Mesothelial cell of epicardium (in vitro differentiated cells): Measurements from ENCODE around the gene LCK. TPM values are rescaled to one million over a fixed set of nuclear protein-coding genes. Genes with fewer than 3 reads are reported as not detected.

Experiments used
- DNase-seq, 2 experiments: peaks; one replicate each; pipeline ENCODE4 v3.0.0; 2021; ENCODE audit warnings: low spot score in 2 of 2; ENCODE audit not compliant: unreplicated experiment in 2 of 2
- H3K27ac Mint-ChIP-seq: 2 replicates; pipeline ENCODE4 v1.8.0; 2021; ENCODE audit warnings: mixed read lengths
- H3K27me3 Mint-ChIP-seq: 2 replicates; pipeline ENCODE4 v1.8.0; 2021; ENCODE audit warnings: low read depth, mixed read lengths
- H3K36me3 Mint-ChIP-seq: 2 replicates; pipeline ENCODE4 v1.8.0; 2021; ENCODE audit warnings: mixed read lengths
- H3K4me1 Mint-ChIP-seq: 2 replicates; pipeline ENCODE4 v1.8.0; 2021; ENCODE audit warnings: mixed read lengths
- H3K4me3 Mint-ChIP-seq: 2 replicates; pipeline ENCODE4 v1.8.0; 2021; ENCODE audit warnings: mild to moderate bottlenecking, moderate library complexity, mixed read lengths
- H3K9me3 Mint-ChIP-seq: 2 replicates; pipeline ENCODE4 v1.8.0; 2021; ENCODE audit warnings: mixed read lengths
- total RNA-seq: library from RNA; stranded (reverse); gene quantifications from 3 replicates; pipeline ENCODE4 v1.2.1, GENCODE V29; 2021
- TF ChIP-seq, protein P1 (sequence below): fragments of 200-600 bp; sonication (generic); IDR thresholded peaks from one replicate; pipeline ENCODE4 v1.5.0; 2021; ENCODE audit warnings: antibody characterized with exemption; ENCODE audit not compliant: unreplicated experiment

The LCK gene
- total RNA-seq, 1 donor from 2014 or later = 1.4 TPM

GRCh38 chr1:32299327-32299726 lies 48.3 kb downstream of the LCK start:
- H3K27ac Mint-ChIP-seq = no peak overlapping the region
- no peak for DNase-seq
- H3K4me1 Mint-ChIP-seq = no peaks in the 10 kb centered on the region
- no peaks in the 10 kb centered on the region for H3K27me3 Mint-ChIP-seq
- TF ChIP-seq, protein P1, sequence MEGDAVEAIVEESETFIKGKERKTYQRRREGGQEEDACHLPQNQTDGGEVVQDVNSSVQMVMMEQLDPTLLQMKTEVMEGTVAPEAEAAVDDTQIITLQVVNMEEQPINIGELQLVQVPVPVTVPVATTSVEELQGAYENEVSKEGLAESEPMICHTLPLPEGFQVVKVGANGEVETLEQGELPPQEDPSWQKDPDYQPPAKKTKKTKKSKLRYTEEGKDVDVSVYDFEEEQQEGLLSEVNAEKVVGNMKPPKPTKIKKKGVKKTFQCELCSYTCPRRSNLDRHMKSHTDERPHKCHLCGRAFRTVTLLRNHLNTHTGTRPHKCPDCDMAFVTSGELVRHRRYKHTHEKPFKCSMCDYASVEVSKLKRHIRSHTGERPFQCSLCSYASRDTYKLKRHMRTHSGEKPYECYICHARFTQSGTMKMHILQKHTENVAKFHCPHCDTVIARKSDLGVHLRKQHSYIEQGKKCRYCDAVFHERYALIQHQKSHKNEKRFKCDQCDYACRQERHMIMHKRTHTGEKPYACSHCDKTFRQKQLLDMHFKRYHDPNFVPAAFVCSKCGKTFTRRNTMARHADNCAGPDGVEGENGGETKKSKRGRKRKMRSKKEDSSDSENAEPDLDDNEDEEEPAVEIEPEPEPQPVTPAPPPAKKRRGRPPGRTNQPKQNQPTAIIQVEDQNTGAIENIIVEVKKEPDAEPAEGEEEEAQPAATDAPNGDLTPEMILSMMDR = no peak
- H3K36me3 Mint-ChIP-seq = peaks cover 26% of the 10 kb centered on the region
- H3K4me3 Mint-ChIP-seq = no peak overlapping the region
- H3K9me3 Mint-ChIP-seq = peaks cover 5% of the 10 kb centered on the region

GRCh38 chr1:32303358-32303757 lies 52.3 kb downstream of the LCK start:
- TF ChIP-seq, protein P1 = no peak
- Mint-ChIP-seq H3K36me3 (peaks cover 38% of the 10 kb centered on the region), H3K4me1 (no peaks in the 10 kb centered on the region), H3K27me3 (no peaks in the 10 kb centered on the region), H3K27ac (no peak overlapping the region), H3K4me3 (no peak overlapping the region), H3K9me3 (peaks cover 12% of the 10 kb centered on the region)
- no peak for DNase-seq

- Mint-ChIP-seq H3K4me3 (no peak overlapping the region), H3K27ac (no peak overlapping the region), H3K4me1 (no peaks in the 10 kb centered on the region), H3K36me3 (peaks cover 38% of the 10 kb centered on the region), H3K27me3 (no peaks in the 10 kb centered on the region), H3K9me3 (peaks cover 12% of the 10 kb centered on the region)
- TF ChIP-seq, protein P1 = no peak
- no peak for DNase-seq
These were observed 53.0 kb downstream of the LCK start for GRCh38 chr1:32303997-32304622.

GRCh38 chr1:32305310-32305709 lies 54.2 kb downstream of the LCK start:
- H3K4me1 Mint-ChIP-seq = no peaks in the 10 kb centered on the region

GRCh38 chr1:32307324-32307723 lies 56.3 kb downstream of the LCK start:
- Mint-ChIP-seq H3K27ac (no peak overlapping the region), H3K4me1 (no peaks in the 10 kb centered on the region), H3K4me3 (no peak overlapping the region), H3K27me3 (no peaks in the 10 kb centered on the region), H3K36me3 (peaks cover 35% of the 10 kb centered on the region), H3K9me3 (peaks cover 12% of the 10 kb centered on the region)
- no peak for DNase-seq
- TF ChIP-seq, protein P1 = no peak

More at GRCh38 chr1:32305310-32305709, 54.2 kb downstream of the LCK start:
- no peak for DNase-seq
- peaks cover 12% of the 10 kb centered on the region for H3K9me3 Mint-ChIP-seq
- TF ChIP-seq, protein P1 = no peak
- H3K36me3 Mint-ChIP-seq = peaks cover 38% of the 10 kb centered on the region
- H3K4me3 Mint-ChIP-seq = no peak overlapping the region
- H3K27me3 Mint-ChIP-seq = no peaks in the 10 kb centered on the region
- H3K27ac Mint-ChIP-seq = no peak overlapping the region

DNA sequence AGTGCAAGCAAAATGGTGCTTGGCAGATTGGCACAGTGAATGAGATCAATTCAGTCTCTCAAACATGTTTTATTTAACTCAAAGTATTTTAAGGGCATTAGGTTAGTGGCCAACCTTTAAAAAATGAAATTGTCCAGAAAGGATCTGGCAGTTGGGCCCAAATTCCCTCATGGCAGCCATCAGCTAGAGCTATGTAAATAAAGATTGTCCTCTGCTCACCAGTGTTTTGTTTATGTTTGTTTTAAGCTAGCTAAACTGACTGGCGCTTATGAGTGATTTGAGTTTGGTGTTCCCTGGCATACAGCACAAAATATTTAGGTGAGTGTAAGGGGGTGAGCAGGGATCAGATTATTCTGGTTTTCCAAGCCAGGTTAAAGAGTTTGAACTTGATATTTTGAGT lies 58.9 kb downstream of the LCK start:
- H3K27me3 Mint-ChIP-seq = no peaks in the 10 kb centered on the region
- H3K36me3 Mint-ChIP-seq = peaks cover 21% of the 10 kb centered on the region
- H3K27ac Mint-ChIP-seq = no peak overlapping the region
- no peak overlapping the region for H3K4me3 Mint-ChIP-seq
- H3K4me1 Mint-ChIP-seq = no peaks in the 10 kb centered on the region
- H3K9me3 Mint-ChIP-seq = peaks cover 6% of the 10 kb centered on the region
- no peak for DNase-seq
- TF ChIP-seq, protein P1 = no peak
